ENCODE data around the gene SLC6A17.

- no peak for TF ChIP-seq CTCF (IDR thresholded peaks at IDR 0.05; ENCODE audit: low read length)
- TF ChIP-seq EZH2 (IDR thresholded peaks at IDR 0.05; ENCODE audit: borderline replicate concordance, low read length), result no peak
Observed at GRCh38 chr1:110239441-110240430, 89.4 kb downstream of the SLC6A17 start.
